ENCODE data around the gene NBEAL1.
A peak's percentile ranks its signal among the peaks of the same experiment; 100 is the strongest.

NBEAL1 gene

GRCh38 chr2:203238292-203238703 lies 223.6 kb downstream of the NBEAL1 start:
- CTCF ChIA-PET: interaction anchor here (0.8 kb wide), 1 partner anchor 14 kb away, joined by 3 read pairs; no protein-coding TSS in a partner anchor
- no peak for DNase-seq (ENCODE audit: extremely low spot score)
- no peak for TF ChIP-seq LEF1 (IDR thresholded peaks at IDR 0.05; ENCODE audit: borderline replicate concordance)
- TF ChIP-seq BHLHE40 (IDR thresholded peaks at IDR 0.05; ENCODE audit: borderline replicate concordance): no peak
- TF ChIP-seq L3MBTL2 (conservative IDR thresholded peaks at IDR 0.05): no peak
- no peak for TF ChIP-seq FOXA1 (IDR thresholded peaks at IDR 0.05)
- peak; percentile 83 for TF ChIP-seq ZNF384 (IDR thresholded peaks at IDR 0.05)
- TF ChIP-seq FOXK2 (IDR thresholded peaks at IDR 0.05): no peak
- TF ChIP-seq HDGF (IDR thresholded peaks at IDR 0.05; ENCODE audit: borderline replicate concordance): no peak
- POLR2A ChIA-PET: interaction anchor here (1.0 to 2.4 kb wide), 6 partner anchors 10 to 327 kb away, joined by 3 to 13 read pairs (median 5); partner anchors contain the start of genes ABI2, CARF and WDR12

- TF ChIP-seq L3MBTL2 (conservative IDR thresholded peaks at IDR 0.05): peak; percentile 87
- TF ChIP-seq ARNT (IDR thresholded peaks at IDR 0.05): no peak
- no peak for TF ChIP-seq SUZ12 (IDR thresholded peaks at IDR 0.05)
- no peak for TF ChIP-seq ZNF384 (IDR thresholded peaks at IDR 0.05)
- TF ChIP-seq FOXA1 (IDR thresholded peaks at IDR 0.05): no peak
- TF ChIP-seq HDGF (IDR thresholded peaks at IDR 0.05; ENCODE audit: borderline replicate concordance): no peak
- peak; percentile 76 for TF ChIP-seq ELF4 (IDR thresholded peaks at IDR 0.05)
- TF ChIP-seq CTBP1 (IDR thresholded peaks at IDR 0.05; ENCODE audit: borderline replicate concordance): no peak
- no peak for TF ChIP-seq SP1 (IDR thresholded peaks at IDR 0.05)
- TF ChIP-seq FOXM1 (IDR thresholded peaks at IDR 0.05; ENCODE audit: borderline replicate concordance): no peak; the same call in 1 of the 2 replicates
- POLR2A ChIA-PET: interaction anchor here (0.6 to 2.4 kb wide), 16 partner anchors 9 to 327 kb away, joined by 3 to 13 read pairs (median 3); partner anchors contain the start of genes ABI2, CARF and WDR12
- CTCF ChIA-PET: interaction anchor here (0.8 to 1.5 kb wide), 2 partner anchors 14 to 34 kb away, joined by 3 read pairs; no protein-coding TSS in a partner anchor
- DNase-seq (ENCODE audit: extremely low spot score): peak; percentile 89
Observed at GRCh38 chr2:203238704-203239526, 224.2 kb downstream of the NBEAL1 start, which contains the start of gene CYP20A1. TSS of gene CYP20A1 (plus strand) at chr2:203239018. CDS start at chr2:203239063, 45 bp downstream.

- TF ChIP-seq PKNOX1 (IDR thresholded peaks at IDR 0.05) (no peak), FOXM1 (IDR thresholded peaks at IDR 0.05; ENCODE audit: borderline replicate concordance) (no peak), NFRKB (IDR thresholded peaks at IDR 0.05) (no peak), L3MBTL2 (conservative IDR thresholded peaks at IDR 0.05) (no peak), ARNT (IDR thresholded peaks at IDR 0.05) (no peak), FOXA1 (IDR thresholded peaks at IDR 0.05) (no peak), SP1 (IDR thresholded peaks at IDR 0.05) (no peak), ZNF384 (IDR thresholded peaks at IDR 0.05) (no peak)
- no peak for DNase-seq (ENCODE audit: extremely low spot score)
- ChIA-PET POLR2A (interaction anchor here (1.3 to 2.4 kb wide), 3 partner anchors 15 to 88 kb away, joined by 3 to 10 read pairs (median 7); partner anchors contain the start of gene ABI2), CTCF (interaction anchor here (1.5 kb wide), 1 partner anchor 32 kb away, joined by 3 read pairs; no protein-coding TSS in a partner anchor)
Observed at GRCh38 chr2:203240491-203240890, 225.8 kb downstream of the NBEAL1 start.

GRCh38 chr2:203242518-203242917 lies 227.8 kb downstream of the NBEAL1 start:
- TF ChIP-seq CTBP1 (IDR thresholded peaks at IDR 0.05; ENCODE audit: borderline replicate concordance): no peak
- no peak for TF ChIP-seq FOXA1 (IDR thresholded peaks at IDR 0.05)
- no peak for TF ChIP-seq ELF4 (IDR thresholded peaks at IDR 0.05)
- no peak for TF ChIP-seq SP1 (IDR thresholded peaks at IDR 0.05)
- TF ChIP-seq BHLHE40 (IDR thresholded peaks at IDR 0.05; ENCODE audit: borderline replicate concordance): no peak
- TF ChIP-seq SUZ12 (IDR thresholded peaks at IDR 0.05): no peak
- no peak for TF ChIP-seq ARNT (IDR thresholded peaks at IDR 0.05)
- TF ChIP-seq PKNOX1 (IDR thresholded peaks at IDR 0.05): no peak
- no peak for TF ChIP-seq L3MBTL2 (conservative IDR thresholded peaks at IDR 0.05)
- DNase-seq (ENCODE audit: extremely low spot score): no peak
- POLR2A ChIA-PET: no interaction called here
- CTCF ChIA-PET: no interaction called here

- CTCF ChIA-PET: no interaction called here
- TF ChIP-seq NFRKB (IDR thresholded peaks at IDR 0.05) (no peak), SUZ12 (IDR thresholded peaks at IDR 0.05) (no peak), ELF4 (IDR thresholded peaks at IDR 0.05) (no peak), FOXM1 (IDR thresholded peaks at IDR 0.05; ENCODE audit: borderline replicate concordance) (no peak)
Observed at GRCh38 chr2:203246646-203247045, 232.0 kb downstream of the NBEAL1 start.

GRCh38 chr2:203252818-203253217 lies 238.1 kb downstream of the NBEAL1 start:
- TF ChIP-seq CTBP1 (IDR thresholded peaks at IDR 0.05; ENCODE audit: borderline replicate concordance): no peak
- no peak for TF ChIP-seq L3MBTL2 (conservative IDR thresholded peaks at IDR 0.05)
- no peak for TF ChIP-seq FOXK2 (IDR thresholded peaks at IDR 0.05)
- no peak for TF ChIP-seq SP1 (IDR thresholded peaks at IDR 0.05)
- no peak for TF ChIP-seq SUZ12 (IDR thresholded peaks at IDR 0.05)
- no peak for TF ChIP-seq PKNOX1 (IDR thresholded peaks at IDR 0.05)
- TF ChIP-seq TARDBP (IDR thresholded peaks at IDR 0.05): no peak
- no peak for TF ChIP-seq FOXM1 (IDR thresholded peaks at IDR 0.05; ENCODE audit: borderline replicate concordance)
- no peak for TF ChIP-seq ARNT (IDR thresholded peaks at IDR 0.05)
- no peak for TF ChIP-seq ZNF384 (IDR thresholded peaks at IDR 0.05)
- no peak for TF ChIP-seq NFRKB (IDR thresholded peaks at IDR 0.05)
- ChIA-PET CTCF (no interaction called here), POLR2A (no interaction called here)
- DNase-seq (ENCODE audit: extremely low spot score): no peak

More at GRCh38 chr2:203246646-203247045, 232.0 kb downstream of the NBEAL1 start:
- POLR2A ChIA-PET: no interaction called here
- no peak for DNase-seq (ENCODE audit: extremely low spot score)
